Mesenchymal stem cell (in vitro differentiated cells and primary cell): ENCODE measurements around the gene PSME2.

Source experiments
- DNase-seq: peaks from one replicate; pipeline ENCODE4 v3.0.0-alpha.2; 2013
- H2AFZ ChIP-seq: one replicate; pipeline ENCODE4 v1.6.1; 2013; ENCODE audit warnings: low read depth, mild to moderate bottlenecking, control low read depth, inconsistent platforms, low read length, moderate library complexity
- H2AK5ac ChIP-seq: 2 replicates; pipeline ENCODE4 v1.6.1; 2013; ENCODE audit warnings: low read length, moderate library complexity, mild to moderate bottlenecking, inconsistent platforms; ENCODE audit not compliant: severe bottlenecking
- H2BK120ac ChIP-seq: one replicate; pipeline ENCODE4 v1.6.1; 2013; ENCODE audit warnings: low read depth, mild to moderate bottlenecking, inconsistent platforms, low read length, moderate library complexity
- H2BK12ac ChIP-seq, 2 experiments: one replicate each; pipeline ENCODE4 v1.6.1; 2013; ENCODE audit warnings: inconsistent platforms in 2 of 2, low read length in 2 of 2, mild to moderate bottlenecking in 2 of 2, moderate library complexity in 2 of 2, control low read depth in 1 of 2
- H2BK15ac ChIP-seq: one replicate; pipeline ENCODE4 v1.6.1; 2013; ENCODE audit warnings: mild to moderate bottlenecking, low read depth, inconsistent platforms; ENCODE audit not compliant: poor library complexity, severe bottlenecking
- H2BK5ac ChIP-seq: 2 replicates; pipeline ENCODE4 v1.6.1; 2013; ENCODE audit warnings: low read depth, mild to moderate bottlenecking, low read length, control low read depth, inconsistent platforms; ENCODE audit not compliant: poor library complexity, severe bottlenecking
- H3K14ac ChIP-seq, 2 experiments: one replicate each; pipeline ENCODE4 v1.6.1; 2013; ENCODE audit warnings: inconsistent platforms in 2 of 2, low read length in 2 of 2, control low read depth in 1 of 2, mild to moderate bottlenecking in 1 of 2, moderate library complexity in 1 of 2
- H3K18ac ChIP-seq, 2 experiments: one replicate each; pipeline ENCODE4 v1.6.1; 2013; ENCODE audit warnings: inconsistent platforms in 2 of 2, low read length in 2 of 2, control low read depth in 1 of 2, low read depth in 1 of 2, mild to moderate bottlenecking in 1 of 2
- H3K23ac ChIP-seq, 2 experiments: one replicate each; pipeline ENCODE4 v1.6.1; 2013; ENCODE audit warnings: inconsistent platforms in 2 of 2, low read length in 2 of 2, mild to moderate bottlenecking in 2 of 2, moderate library complexity in 2 of 2, control low read depth in 1 of 2
- H3K27ac ChIP-seq: 2 replicates; pipeline ENCODE4 v1.5.1; 2013; ENCODE audit warnings: mild to moderate bottlenecking, moderate library complexity, low read length, control low read depth, inconsistent platforms; ENCODE audit not compliant: poor library complexity, severe bottlenecking
- H3K27me3 ChIP-seq, 2 experiments: 2 replicates each; pipeline versions ENCODE4 v1.6.1 to v1.7.0; 2013; ENCODE audit warnings: low read length in 2 of 2, mild to moderate bottlenecking in 2 of 2, moderate library complexity in 2 of 2, control low read depth in 1 of 2, inconsistent platforms in 1 of 2; ENCODE audit not compliant: control insufficient read depth in 1 of 2, insufficient read depth in 1 of 2
- H3K36me3 ChIP-seq, 2 experiments: 2 replicates each; pipeline versions ENCODE4 v1.6.1 to v1.7.0; 2013; ENCODE audit warnings: low read length in 2 of 2, control low read depth in 1 of 2, inconsistent platforms in 1 of 2, low read depth in 1 of 2, mild to moderate bottlenecking in 1 of 2; ENCODE audit not compliant: insufficient read depth in 2 of 2, control insufficient read depth in 1 of 2
- H3K4ac ChIP-seq, 2 experiments: one replicate each; pipeline ENCODE4 v1.6.1; 2013; ENCODE audit warnings: inconsistent platforms in 2 of 2, low read length in 2 of 2, mild to moderate bottlenecking in 2 of 2, moderate library complexity in 2 of 2, control low read depth in 1 of 2, low read depth in 1 of 2
- H3K4me1 ChIP-seq: 2 replicates; pipeline ENCODE4 v1.6.1; 2013; ENCODE audit warnings: low read depth, low read length, control low read depth; ENCODE audit not compliant: control insufficient read depth, insufficient read depth
- H3K4me2 ChIP-seq: 2 replicates; pipeline ENCODE4 v1.6.1; 2013; ENCODE audit warnings: low read length, mild to moderate bottlenecking, inconsistent platforms; ENCODE audit not compliant: poor library complexity, severe bottlenecking
- H3K4me3 ChIP-seq, 2 experiments: 2 replicates each; pipeline versions ENCODE4 v1.5.1 to v1.7.0; 2013; ENCODE audit warnings: low read length in 2 of 2, mild to moderate bottlenecking in 2 of 2, control low read depth in 1 of 2, low read depth in 1 of 2; ENCODE audit not compliant: insufficient read depth in 1 of 2
- H3K79me1 ChIP-seq: replicated peaks from 2 replicates; pipeline ENCODE4 v1.6.1; 2013; ENCODE audit warnings: mild to moderate bottlenecking, control low read depth, low read length, inconsistent platforms; ENCODE audit not compliant: poor library complexity, severe bottlenecking
- H3K9ac ChIP-seq: 2 replicates; pipeline ENCODE4 v1.7.0; 2013; ENCODE audit warnings: mild to moderate bottlenecking, low read length, moderate library complexity
- H3K9me3 ChIP-seq: 2 replicates; pipeline ENCODE4 v1.7.0; 2013; ENCODE audit warnings: mild to moderate bottlenecking, low read length; ENCODE audit not compliant: control insufficient read depth
- H4K8ac ChIP-seq: one replicate; pipeline ENCODE4 v1.6.1; 2013; ENCODE audit warnings: inconsistent platforms, mild to moderate bottlenecking, low read length, moderate library complexity
- H4K91ac ChIP-seq: one replicate; pipeline ENCODE4 v1.6.1; 2013; ENCODE audit warnings: mild to moderate bottlenecking, low read length, inconsistent platforms
- WGBS: methylation state at CpG from one replicate; pipeline ENCODE4 v1.1.7; 2013; ENCODE audit warnings: mixed read lengths; 5-methylcytosine and 5-hydroxymethylcytosine counted together

Gene PSME2

DNA sequence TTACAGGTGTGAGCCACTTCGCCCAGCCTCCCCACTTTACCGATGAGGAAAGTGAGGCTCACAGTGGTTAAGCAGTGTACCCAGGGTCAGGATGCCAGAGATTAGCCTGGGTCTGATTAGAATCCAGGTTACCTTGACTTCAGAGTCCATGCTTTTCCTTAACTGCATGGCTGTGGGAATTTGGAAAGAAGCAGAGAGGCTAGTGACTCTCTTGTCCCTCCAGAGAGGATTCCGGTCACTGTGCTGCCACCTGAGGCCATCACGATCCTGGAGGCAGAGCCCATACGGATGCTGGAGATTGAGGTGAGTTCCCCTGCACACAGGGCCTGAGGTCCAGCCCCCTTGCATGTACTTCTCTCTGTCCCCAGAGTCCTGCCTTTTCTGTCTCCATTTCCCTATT lies 30.2 kb upstream of the PSME2 start:
- WGBS: 97% methylated on average over 5 of the region's 5 CpGs
- Histone ChIP-seq H3K4me2 (no peak overlapping the region), H2AK5ac (no peak overlapping the region), H3K27me3 (no peaks in the 10 kb centered on the region), H3K14ac (no peak overlapping the region), H3K36me3 (peaks cover 80 to 91% of the 10 kb centered on the region in 2 experiments), H4K8ac (no peak overlapping the region), H2AFZ (no peak overlapping the region), H3K4me1 (peaks cover 16% of the 10 kb centered on the region), H3K4ac (no peak overlapping the region), H3K9ac (no peak overlapping the region), H2BK15ac (no peak overlapping the region), H2BK12ac (no peak overlapping the region), H4K91ac (no peak overlapping the region), H2BK5ac (no peak overlapping the region), H3K23ac (no peak overlapping the region), H2BK120ac (no peak overlapping the region), H3K79me1 (peaks cover 14% of the 10 kb centered on the region), H3K9me3 (no peaks in the 10 kb centered on the region), H3K27ac (no peak overlapping the region), H3K18ac (no peak overlapping the region), H3K4me3 (no peak overlapping the region)
- no peak for DNase-seq

DNA sequence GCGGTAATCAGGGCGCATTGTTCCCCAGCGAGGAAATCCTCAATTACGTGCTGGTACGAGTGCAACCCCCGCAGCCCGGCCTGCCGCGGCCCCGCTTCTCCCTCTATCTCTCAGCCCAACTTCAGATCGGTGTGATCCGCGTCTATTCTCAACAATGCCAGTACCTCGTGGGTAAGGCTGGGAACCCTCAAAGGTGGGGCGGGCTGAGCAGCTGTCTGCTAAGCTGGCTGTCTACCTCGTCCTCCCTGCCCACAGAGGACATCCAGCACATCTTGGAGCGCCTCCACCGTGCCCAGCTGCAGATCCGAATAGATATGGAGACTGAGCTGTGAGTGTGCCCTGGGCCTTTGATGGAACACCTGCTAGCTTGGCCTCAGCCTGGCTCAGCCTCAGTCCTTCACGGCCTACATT lies 26.5 kb upstream of the PSME2 start:
- Histone ChIP-seq H3K9ac (no peak overlapping the region), H3K4me2 (no peak overlapping the region), H3K23ac (no peak overlapping the region), H4K8ac (no peak overlapping the region), H3K36me3 (peaks cover 66 to 77% of the 10 kb centered on the region in 2 experiments), H3K9me3 (no peaks in the 10 kb centered on the region), H2AFZ (peak overlapping the region; percentile 1), H3K27ac (no peak overlapping the region), H2BK12ac (peak overlapping the region in 1 of 2 experiments; percentile 49), H3K14ac (peak overlapping the region in 1 of 2 experiments; percentile 10), H3K4me1 (peaks cover 3% of the 10 kb centered on the region), H3K4ac (peak overlapping the region in 1 of 2 experiments; percentile 61), H3K27me3 (no peaks in the 10 kb centered on the region), H3K79me1 (peaks cover 12% of the 10 kb centered on the region), H2AK5ac (no peak overlapping the region), H3K4me3 (no peak overlapping the region), H4K91ac (no peak overlapping the region), H2BK120ac (no peak overlapping the region), H2BK15ac (no peak overlapping the region), H3K18ac (no peak overlapping the region), H2BK5ac (no peak overlapping the region)
- whole genome bisulfite sequencing: 87% methylated on average over 20 of the region's 20 CpGs
- no peak for DNase-seq

DNA sequence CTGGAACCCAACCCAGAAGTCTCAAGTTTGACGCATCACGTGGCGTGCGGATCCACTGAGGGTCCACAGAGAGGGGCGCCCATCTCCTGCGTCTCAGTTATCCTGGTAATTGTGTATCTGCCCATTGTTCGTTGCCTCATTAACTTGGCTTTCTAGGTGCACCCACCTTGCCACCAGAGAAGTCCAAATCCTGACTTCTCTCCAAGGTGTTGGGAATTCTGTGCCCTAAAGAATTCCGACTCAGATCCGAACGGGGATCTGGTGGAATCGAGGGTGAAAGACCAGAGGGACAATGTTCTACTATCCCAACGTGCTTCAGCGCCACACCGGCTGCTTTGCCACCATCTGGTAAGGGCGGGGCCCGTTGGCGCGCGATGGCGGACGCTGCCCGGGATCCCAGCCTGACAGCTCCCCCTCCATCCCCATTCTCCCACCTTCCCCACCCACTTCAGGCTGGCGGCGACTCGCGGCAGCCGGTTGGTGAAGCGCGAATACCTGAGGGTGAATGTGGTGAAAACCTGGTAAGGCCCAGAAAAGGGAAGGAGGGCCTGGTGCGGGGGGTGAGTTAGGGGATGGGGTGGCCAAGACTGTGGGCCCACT lies 26.0 kb upstream of the PSME2 start:
- Histone ChIP-seq H2BK15ac (no peak overlapping the region), H3K4me3 (peak overlapping the region in 1 of 2 experiments; percentile 7)
- 46% methylated on average over 25 of the region's 30 CpGs for WGBS

DNA sequence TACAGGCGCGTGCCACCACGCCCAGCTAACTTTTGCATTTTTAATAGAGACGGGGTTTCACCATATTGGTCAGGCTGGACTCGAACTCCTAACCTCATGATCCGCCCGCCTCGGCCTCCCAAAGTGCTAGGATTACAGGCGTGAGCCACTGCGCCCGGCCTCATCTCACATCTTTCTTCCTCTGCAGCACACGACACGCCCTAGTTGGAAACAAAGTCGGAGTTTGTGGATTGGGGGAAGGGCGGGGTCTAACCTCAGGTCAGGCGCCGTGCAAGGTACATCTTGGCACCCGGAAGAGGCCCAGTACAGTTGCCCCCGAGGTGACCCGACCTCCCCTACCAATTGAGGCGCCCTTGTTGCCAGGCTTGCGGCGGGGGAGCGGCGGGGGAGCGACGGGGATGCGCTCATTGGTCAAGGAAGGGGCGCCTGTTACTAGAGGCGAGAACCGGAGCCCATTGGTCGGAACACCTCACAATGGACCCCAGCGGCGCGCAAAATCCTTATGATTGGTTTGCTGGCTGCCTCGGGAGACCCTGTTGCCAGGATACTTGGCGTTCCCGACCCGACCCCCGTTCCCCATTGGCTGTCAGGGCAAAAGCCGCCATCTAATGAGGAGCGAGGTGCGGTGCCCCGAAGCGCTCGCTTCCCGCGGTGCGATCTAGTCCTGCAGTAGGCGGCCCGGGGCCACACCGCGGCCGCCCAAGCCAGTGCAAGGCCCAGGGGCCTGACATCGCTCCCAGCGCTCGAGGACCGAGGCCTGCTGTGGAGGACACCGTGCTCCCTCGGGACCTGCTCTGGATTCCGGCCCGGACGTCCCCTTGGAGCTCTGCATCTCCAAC lies 25.2 kb upstream of the PSME2 start, which contains the start of gene REC8:
Gene REC8, plus strand, starts transcription at position 659 of the 839 bp plus-strand sequence. CDS start 473 bp downstream, outside the sequence.
- no peaks in the 10 kb centered on the region for H3K9me3 ChIP-seq
- H3K27me3 ChIP-seq: no peaks in the 10 kb centered on the region
- H2AK5ac ChIP-seq: no peak within 1 kb of the TSS
- peak within 1 kb of the TSS in 1 of 2 experiments; percentile 55 for H3K14ac ChIP-seq
- H3K23ac ChIP-seq: peak within 1 kb of the TSS in 1 of 2 experiments; percentile 80
- H4K8ac ChIP-seq: peak within 1 kb of the TSS; percentile 81
- peak within 1 kb of the TSS; percentile 53 for H2AFZ ChIP-seq
- no peak within 1 kb of the TSS for H2BK120ac ChIP-seq
- H3K4ac ChIP-seq: peak within 1 kb of the TSS in 1 of 2 experiments; percentile 69
- H2BK15ac ChIP-seq: no peak within 1 kb of the TSS
- peak within 1 kb of the TSS in 1 of 2 experiments; percentile 78 for H3K18ac ChIP-seq
- peak within 1 kb of the TSS in 1 of 2 experiments; percentile 7 for H3K4me3 ChIP-seq
- peaks cover 1% of the 10 kb centered on the region for H3K79me1 ChIP-seq
- H3K27ac ChIP-seq: no peak within 1 kb of the TSS
- no peak within 1 kb of the TSS for H3K4me2 ChIP-seq
- no peak within 1 kb of the TSS for H2BK5ac ChIP-seq
- H2BK12ac ChIP-seq: peak within 1 kb of the TSS; percentile 21 to 86
- H3K4me1 ChIP-seq: peaks cover 3% of the 10 kb centered on the region
- peaks cover 64 to 75% of the 10 kb centered on the region in 2 experiments for H3K36me3 ChIP-seq
- no peak within 1 kb of the TSS for H3K9ac ChIP-seq
- WGBS: 28% methylated on average over 62 of the region's 63 CpGs
- peak within 1 kb of the TSS; percentile 62 for H4K91ac ChIP-seq
- peak; percentile 92 for DNase-seq

More for the DNA sequence above, 26.0 kb upstream of the PSME2 start:
- Histone ChIP-seq H2BK5ac (no peak overlapping the region), H4K8ac (peak overlapping the region; percentile 81), H3K14ac (peak overlapping the region in 1 of 2 experiments; percentile 55), H4K91ac (peak overlapping the region; percentile 62), H3K27ac (no peak overlapping the region), H3K23ac (peak overlapping the region in 1 of 2 experiments; percentile 52), H3K9me3 (no peaks in the 10 kb centered on the region), H2BK12ac (peak overlapping the region; percentile 21 to 86), H3K9ac (no peak overlapping the region), H3K36me3 (peaks cover 65 to 77% of the 10 kb centered on the region in 2 experiments), H3K27me3 (no peaks in the 10 kb centered on the region), H2AK5ac (no peak overlapping the region), H3K4ac (peak overlapping the region in 1 of 2 experiments; percentile 61), H3K4me2 (no peak overlapping the region), H3K79me1 (peaks cover 7% of the 10 kb centered on the region), H2AFZ (peak overlapping the region; percentile 1), H3K18ac (peak overlapping the region in 1 of 2 experiments; percentile 78), H3K4me1 (peaks cover 3% of the 10 kb centered on the region), H2BK120ac (no peak overlapping the region)
- DNase-seq: no peak
